Activated CD8-positive, alpha-beta memory T cell treated with anti-CD3 and anti-CD28 coated beads, Interleukin-2, amount 50 U/mL, for 4 hours (primary cell): ENCODE measurements around the gene SPATA31C1.

Source experiments
- DNase-seq: peaks from one replicate; pipeline ENCODE4 v3.0.0-alpha.2; 2020

SPATA31C1 gene

GRCh38 chr9:87944096-87944495 lies 26.3 kb downstream of the SPATA31C1 start:
- no peak for DNase-seq

GRCh38 chr9:87944682-87945081 lies 26.9 kb downstream of the SPATA31C1 start:
- no peak for DNase-seq

GRCh38 chr9:87950296-87950695 lies 32.5 kb downstream of the SPATA31C1 start:
- no peak for DNase-seq

GRCh38 chr9:87950765-87951488 lies 33.2 kb downstream of the SPATA31C1 start:
- DNase-seq = no peak

GRCh38 chr9:87954230-87954629 lies 36.5 kb downstream of the SPATA31C1 start:
- DNase-seq = no peak

GRCh38 chr9:87957839-87958238 lies 40.1 kb downstream of the SPATA31C1 start:
- DNase-seq = no peak

GRCh38 chr9:87958591-87958990 lies 40.8 kb downstream of the SPATA31C1 start:
- DNase-seq = no peak

- DNase-seq = no peak
These were observed 42.3 kb downstream of the SPATA31C1 start for GRCh38 chr9:87959916-87960581.

- DNase-seq = no peak
These were observed 46.0 kb downstream of the SPATA31C1 start for GRCh38 chr9:87963770-87964169.

GRCh38 chr9:87964826-87965225 lies 47.1 kb downstream of the SPATA31C1 start:
- DNase-seq = no peak

GRCh38 chr9:87968155-87968554 lies 50.4 kb downstream of the SPATA31C1 start:
- DNase-seq = no peak

GRCh38 chr9:87970602-87971001 lies 52.8 kb downstream of the SPATA31C1 start:
- DNase-seq = no peak

- DNase-seq = no peak
These were observed 55.4 kb downstream of the SPATA31C1 start for GRCh38 chr9:87973122-87973521.
